LHCN-M2 (cell line): ENCODE results near the gene PSIP1. TPM values are rescaled to one million over a fixed set of nuclear protein-coding genes. Genes with fewer than 3 reads are reported as not detected.
"Not testable (repeated sequence)": the region's sequence is repeated elsewhere in the genome, so short reads cannot be mapped to it uniquely, and the experiment has no call there.

Experiments
- DNase-seq: peaks from one replicate; pipeline ENCODE4 v3.0.0-alpha.2; 2012; ENCODE audit warnings: low read depth
- total RNA-seq: library from RNA; depleted of rRNA; stranded (reverse); fragments of >200 nt; gene quantifications from 2 replicates; pipeline ENCODE4 v1.2.3, GENCODE V29; 2014

PSIP1 gene
- total RNA-seq, 1 experiment from 2014 or later, result 57.9 TPM

- no peak for DNase-seq
Measured at GRCh38 chr9:15505921-15506320, 4.8 kb downstream of the PSIP1 start.

- DNase-seq, result no peak
Measured at GRCh38 chr9:15501803-15502202, 9.0 kb downstream of the PSIP1 start.

GRCh38 chr9:15501179-15501578 lies 9.6 kb downstream of the PSIP1 start:
- no peak for DNase-seq

- DNase-seq, result no peak
Measured at GRCh38 chr9:15499139-15499538, 11.6 kb downstream of the PSIP1 start.

GRCh38 chr9:15498246-15498995 lies 12.3 kb downstream of the PSIP1 start:
- no peak for DNase-seq

- no peak for DNase-seq
Measured at GRCh38 chr9:15492485-15493150, 18.2 kb downstream of the PSIP1 start.

- DNase-seq, result no peak
Measured at GRCh38 chr9:15491950-15492349, 18.8 kb downstream of the PSIP1 start.

GRCh38 chr9:15485836-15486666 lies 24.7 kb downstream of the PSIP1 start:
- DNase-seq, result peak; percentile 31

GRCh38 chr9:15484802-15485201 lies 26.0 kb downstream of the PSIP1 start:
- no peak for DNase-seq

GRCh38 chr9:15482146-15482545 lies 28.6 kb downstream of the PSIP1 start:
- DNase-seq, result peak; percentile 47

GRCh38 chr9:15480028-15480427 lies 30.7 kb downstream of the PSIP1 start:
- no peak for DNase-seq

- DNase-seq, result no peak
Measured at GRCh38 chr9:15475923-15476536, 34.7 kb downstream of the PSIP1 start.

GRCh38 chr9:15469862-15470261 lies 40.9 kb downstream of the PSIP1 start:
- DNase-seq, result no peak

- peak; percentile 19 for DNase-seq
Measured at GRCh38 chr9:15469406-15469805, 41.4 kb downstream of the PSIP1 start.

GRCh38 chr9:15468145-15468544 lies 42.6 kb downstream of the PSIP1 start:
- DNase-seq, result peak; percentile 42

GRCh38 chr9:15461601-15462000 lies 49.2 kb downstream of the PSIP1 start:
- no peak for DNase-seq

- no peak for DNase-seq
Measured at GRCh38 chr9:15461056-15461455, 49.7 kb downstream of the PSIP1 start.

GRCh38 chr9:15453956-15454355 lies 56.8 kb downstream of the PSIP1 start:
- no peak for DNase-seq

GRCh38 chr9:15444141-15444540 lies 66.6 kb downstream of the PSIP1 start:
- DNase-seq, result no peak

- DNase-seq, result not testable (repeated sequence)
Measured at GRCh38 chr9:15442264-15442663, 68.5 kb downstream of the PSIP1 start.

GRCh38 chr9:15441841-15442240 lies 68.9 kb downstream of the PSIP1 start:
- not testable (repeated sequence) for DNase-seq

- no peak for DNase-seq
Measured at GRCh38 chr9:15438891-15439290, 71.9 kb downstream of the PSIP1 start.
